ENCODE results near the gene MCRIP2.
A peak's percentile ranks its signal among the peaks of the same experiment; 100 is the strongest.

MCRIP2 gene

DNA sequence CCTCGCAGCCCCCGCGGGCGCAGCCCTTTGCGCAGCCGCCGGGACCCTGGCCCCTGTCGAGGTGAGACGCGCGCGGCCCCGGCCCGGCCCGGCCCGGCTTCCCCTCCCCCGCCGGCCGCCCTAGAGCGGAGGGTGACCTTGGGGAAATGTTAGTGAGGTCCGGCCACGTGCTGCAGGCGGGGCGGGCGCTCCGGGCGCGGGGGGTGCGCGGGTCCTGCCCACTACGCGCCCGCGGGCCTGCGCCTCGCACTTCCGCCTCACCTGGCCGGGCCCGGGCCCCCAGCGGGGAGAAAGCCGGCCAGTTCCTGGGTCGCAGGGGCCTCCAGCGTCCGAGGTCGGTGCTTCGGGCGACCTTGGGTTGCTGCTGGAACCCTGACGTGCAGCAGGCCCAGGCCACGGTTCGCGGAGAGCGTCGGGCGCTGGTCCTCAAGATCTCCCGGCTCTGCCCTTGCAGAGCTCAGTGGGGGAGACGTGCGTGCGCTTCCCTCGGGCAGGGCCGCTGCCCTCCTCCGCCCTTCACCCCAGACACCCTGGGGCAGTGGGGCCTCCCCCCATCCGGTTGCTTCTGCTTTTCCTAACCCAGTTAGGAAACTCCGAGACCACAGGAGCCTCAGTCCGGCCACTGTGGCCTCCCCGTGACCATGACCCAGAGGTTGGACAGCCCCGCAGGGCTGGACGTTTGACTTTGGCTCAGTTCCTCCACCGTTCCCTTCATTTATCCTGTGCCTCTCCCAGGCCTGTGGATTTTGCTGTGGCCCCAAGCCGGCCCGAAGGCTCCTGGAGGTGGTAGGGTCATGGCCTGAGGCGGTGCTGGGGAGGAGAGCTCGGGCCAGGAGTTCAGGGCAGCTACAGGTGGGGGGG is 791 bp downstream of the MCRIP2 start:
- Histone ChIP-seq H3K36me3 (ENCODE audit: control insufficient read depth, low read length) (peaks cover 24% of the 10 kb centered on the region), H3K4me3 (ENCODE audit: low read length) (peak overlapping the region; percentile 92), H3K79me2 (ENCODE audit: control insufficient read depth, low read length) (peaks cover 68% of the 10 kb centered on the region), H3K4me2 (ENCODE audit: low read length) (peak overlapping the region; percentile 92), H3K27ac (ENCODE audit: low read depth, low read length) (peak overlapping the region; percentile 52), H3K27me3 (ENCODE audit: control insufficient read depth, low read length) (no peaks in the 10 kb centered on the region), H3K9me2 (replicated peaks; ENCODE audit: control insufficient read depth, low read length) (no peaks in the 10 kb centered on the region), H3F3A (ENCODE audit: control insufficient read depth, insufficient read depth) (peaks cover 15% of the 10 kb centered on the region), H4K20me1 (ENCODE audit: control insufficient read depth, insufficient read depth, low read depth, low read length) (no peaks in the 10 kb centered on the region), H3K4me1 (ENCODE audit: control insufficient read depth, low read length) (peaks cover 53% of the 10 kb centered on the region), H3K9me3 (ENCODE audit: control insufficient read depth, insufficient read depth, low read length) (no peaks in the 10 kb centered on the region)
- TF ChIP-seq CTCF (IDR thresholded peaks at IDR 0.05; ENCODE audit: low read depth, low read length, poor library complexity, severe bottlenecking) (no peak), EZH2phosphoT487 (IDR thresholded peaks at IDR 0.05; ENCODE audit: borderline replicate concordance, low read length) (no peak)

DNA sequence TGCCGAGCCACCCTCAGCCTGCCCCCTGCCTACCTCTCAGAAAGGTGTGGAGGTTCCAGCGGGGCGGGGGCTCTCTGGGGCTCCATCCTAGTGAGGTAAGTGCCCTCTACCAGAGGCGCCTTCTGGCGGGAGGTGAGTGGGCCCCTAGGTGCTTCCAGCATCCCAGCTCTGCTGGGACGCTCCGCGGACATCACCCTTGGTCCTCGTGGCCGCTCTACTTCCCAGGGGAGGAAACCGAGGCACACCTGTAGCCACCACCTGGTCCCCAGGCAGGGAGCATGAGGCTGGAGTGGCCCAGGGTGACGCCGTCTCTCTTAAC is 1.4 kb downstream of the MCRIP2 start:
- H3K4me2 ChIP-seq (ENCODE audit: low read length), result peak overlapping the region; percentile 92
- peaks cover 74% of the 10 kb centered on the region for H3K79me2 ChIP-seq (ENCODE audit: control insufficient read depth, low read length)
- H3K9me2 ChIP-seq (replicated peaks; ENCODE audit: control insufficient read depth, low read length), result no peaks in the 10 kb centered on the region
- H3K9me3 ChIP-seq (ENCODE audit: control insufficient read depth, insufficient read depth, low read length), result no peaks in the 10 kb centered on the region
- peaks cover 28% of the 10 kb centered on the region for H3K36me3 ChIP-seq (ENCODE audit: control insufficient read depth, low read length)
- H3K4me3 ChIP-seq (ENCODE audit: low read length), result peak overlapping the region; percentile 92
- H4K20me1 ChIP-seq (ENCODE audit: control insufficient read depth, insufficient read depth, low read depth, low read length), result no peaks in the 10 kb centered on the region
- H3K27ac ChIP-seq (ENCODE audit: low read depth, low read length), result peak overlapping the region; percentile 52; the same call in 1 of the 2 replicates
- H3F3A ChIP-seq (ENCODE audit: control insufficient read depth, insufficient read depth), result peaks cover 15% of the 10 kb centered on the region
- H3K4me1 ChIP-seq (ENCODE audit: control insufficient read depth, low read length), result peaks cover 53% of the 10 kb centered on the region
- TF ChIP-seq CTCF (IDR thresholded peaks at IDR 0.05; ENCODE audit: low read depth, low read length, poor library complexity, severe bottlenecking), result no peak
- no peak for TF ChIP-seq EZH2phosphoT487 (IDR thresholded peaks at IDR 0.05; ENCODE audit: borderline replicate concordance, low read length)
- H3K27me3 ChIP-seq (ENCODE audit: control insufficient read depth, low read length), result no peaks in the 10 kb centered on the region

DNA sequence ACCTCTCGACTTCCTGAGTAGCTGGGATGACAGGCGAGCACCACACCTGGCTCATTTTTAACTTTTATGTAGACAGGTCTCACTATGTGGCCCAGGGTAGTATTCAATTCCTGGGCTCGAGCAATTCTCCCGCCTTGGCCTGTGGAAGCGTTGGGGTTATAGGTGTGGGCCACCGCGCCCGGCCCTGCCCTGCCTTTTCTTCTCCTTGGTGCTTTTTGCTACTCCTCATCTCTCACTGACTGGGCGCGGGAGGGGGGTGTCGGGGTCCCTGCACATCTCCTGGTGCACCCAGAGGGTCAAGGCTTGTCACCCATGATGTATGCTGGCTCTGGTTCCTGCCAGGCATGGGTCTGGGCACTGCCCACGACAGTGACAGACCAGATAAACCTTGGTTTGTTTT is 2.9 kb downstream of the MCRIP2 start:
- Histone ChIP-seq H3F3A (ENCODE audit: control insufficient read depth, insufficient read depth) (peaks cover 13% of the 10 kb centered on the region), H3K27me3 (ENCODE audit: control insufficient read depth, low read length) (no peaks in the 10 kb centered on the region), H3K27ac (ENCODE audit: low read depth, low read length) (no peak overlapping the region), H3K4me2 (ENCODE audit: low read length) (no peak overlapping the region), H3K4me1 (ENCODE audit: control insufficient read depth, low read length) (peaks cover 47% of the 10 kb centered on the region), H3K79me2 (ENCODE audit: control insufficient read depth, low read length) (peaks cover 85% of the 10 kb centered on the region), H3K9me2 (replicated peaks; ENCODE audit: control insufficient read depth, low read length) (no peaks in the 10 kb centered on the region), H4K20me1 (ENCODE audit: control insufficient read depth, insufficient read depth, low read depth, low read length) (no peaks in the 10 kb centered on the region), H3K9me3 (ENCODE audit: control insufficient read depth, insufficient read depth, low read length) (no peaks in the 10 kb centered on the region), H3K36me3 (ENCODE audit: control insufficient read depth, low read length) (peaks cover 36% of the 10 kb centered on the region), H3K4me3 (ENCODE audit: low read length) (no peak overlapping the region)
- TF ChIP-seq EZH2phosphoT487 (IDR thresholded peaks at IDR 0.05; ENCODE audit: borderline replicate concordance, low read length), result no peak
- TF ChIP-seq CTCF (IDR thresholded peaks at IDR 0.05; ENCODE audit: low read depth, low read length, poor library complexity, severe bottlenecking), result no peak
